Posterior cingulate gyrus (tissue), 11 donors: Measurements from ENCODE around the gene RNFT2.
"Not testable (repeated sequence)": the region's sequence is repeated elsewhere in the genome, so short reads cannot be mapped to it uniquely, and the experiment has no call there.

Source experiments
- DNase-seq, 10 donors: peaks; one replicate each; pipeline versions ENCODE4 v3.0.0 to v3.0.0-alpha.2; 2020 to 2021; ENCODE audit warnings: mixed read lengths in 3 of 10
- intact Hi-C: fragments of 100-400 bp; cut with DNase I; formaldehyde crosslinking; loops from one replicate; pipeline ENCODE4 v1.15.1; 2023

The RNFT2 gene

GRCh38 chr12:116779597-116779996, 41.5 kb downstream of the RNFT2 start:
- intact Hi-C loops, result no loop called here
- no peak for DNase-seq

GRCh38 chr12:116780942-116781341, 42.8 kb downstream of the RNFT2 start:
- DNase-seq, result no peak

DNA sequence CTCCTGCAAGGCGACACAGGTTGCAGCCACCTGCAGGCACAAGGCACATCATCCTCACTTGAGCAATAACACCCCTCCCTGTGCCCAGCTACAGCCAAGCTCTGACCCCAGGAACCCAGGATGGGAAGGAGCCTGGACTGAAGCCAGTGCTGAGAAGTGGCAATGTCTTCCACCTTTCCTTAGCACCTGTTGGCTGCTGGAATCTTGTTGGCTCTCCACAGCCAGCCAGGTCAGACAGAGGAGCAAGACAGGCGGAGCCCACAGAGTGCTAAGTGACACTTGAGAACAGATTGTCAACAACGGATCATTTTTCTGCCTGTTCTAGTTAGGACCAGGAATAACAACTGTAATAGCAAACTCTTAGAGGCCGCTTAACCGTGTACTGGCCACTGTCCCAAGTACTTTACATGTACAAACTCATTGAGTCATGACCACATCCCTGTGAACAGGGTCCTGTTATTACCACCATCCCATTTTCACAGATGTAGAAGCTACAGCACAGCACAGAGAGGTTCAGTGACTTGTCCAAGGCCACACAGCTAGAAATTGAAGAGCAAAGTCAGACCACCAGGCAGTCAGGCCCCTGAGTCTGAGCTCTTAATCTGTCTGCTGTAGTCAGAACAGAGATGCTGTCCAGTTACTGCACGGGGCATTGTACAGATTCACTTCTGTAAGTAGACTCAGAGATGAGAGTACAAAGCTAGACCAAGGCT, 45.6 kb downstream of the RNFT2 start:
- DNase-seq, result no peak
- intact Hi-C loops, result no loop called here

More at GRCh38 chr12:116780942-116781341, 42.8 kb downstream of the RNFT2 start:
- intact Hi-C loops, result no loop called here

GRCh38 chr12:116784238-116784612, 46.1 kb downstream of the RNFT2 start:
- DNase-seq, result no peak
- intact Hi-C loops, result no loop called here

DNA sequence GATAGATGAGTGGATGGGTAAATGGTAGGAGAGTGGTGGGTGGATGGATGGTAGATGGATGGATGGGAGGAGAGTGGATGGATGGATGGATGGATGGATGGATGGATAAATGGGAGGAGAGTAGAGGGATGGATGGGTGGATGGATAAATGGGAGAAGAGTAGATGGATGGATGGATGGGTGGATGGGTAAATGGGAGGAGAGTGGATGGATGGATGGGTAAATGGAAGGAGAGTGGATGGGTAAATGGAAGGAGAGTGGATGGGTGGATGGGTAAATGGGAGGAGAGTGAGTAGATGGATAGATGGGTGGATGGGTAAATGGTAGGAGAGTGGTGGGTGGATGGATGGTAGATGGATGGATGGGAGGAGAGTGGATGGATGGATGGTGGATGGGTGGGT, 51.4 kb downstream of the RNFT2 start:
- intact Hi-C loops, result not testable (repeated sequence)

DNA sequence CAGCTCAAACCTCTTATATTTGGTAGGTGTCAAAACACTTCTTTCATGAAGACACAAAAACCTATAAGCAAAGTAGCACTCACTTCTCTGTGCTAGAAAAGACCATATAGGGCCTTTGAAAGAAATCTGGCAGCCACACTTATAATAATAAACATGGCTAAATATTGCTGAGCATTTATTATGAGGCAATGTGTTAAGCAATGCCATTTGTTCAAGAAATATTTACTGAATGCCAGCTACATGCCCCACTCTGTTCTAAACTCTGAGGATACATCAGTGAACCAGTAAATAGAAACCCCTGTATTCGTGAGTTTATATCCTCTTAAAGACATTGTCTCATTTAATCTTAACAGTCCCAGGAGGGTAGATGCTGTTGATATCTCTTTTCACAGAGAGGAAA, 52.0 kb downstream of the RNFT2 start:
- DNase-seq, result no peak
- intact Hi-C loops, result no loop called here

More for the DNA sequence above, 51.4 kb downstream of the RNFT2 start:
- not testable (repeated sequence) for DNase-seq

GRCh38 chr12:116792403-116792802, 54.3 kb downstream of the RNFT2 start:
- no peak for DNase-seq
- intact Hi-C loops, result no loop called here

DNA sequence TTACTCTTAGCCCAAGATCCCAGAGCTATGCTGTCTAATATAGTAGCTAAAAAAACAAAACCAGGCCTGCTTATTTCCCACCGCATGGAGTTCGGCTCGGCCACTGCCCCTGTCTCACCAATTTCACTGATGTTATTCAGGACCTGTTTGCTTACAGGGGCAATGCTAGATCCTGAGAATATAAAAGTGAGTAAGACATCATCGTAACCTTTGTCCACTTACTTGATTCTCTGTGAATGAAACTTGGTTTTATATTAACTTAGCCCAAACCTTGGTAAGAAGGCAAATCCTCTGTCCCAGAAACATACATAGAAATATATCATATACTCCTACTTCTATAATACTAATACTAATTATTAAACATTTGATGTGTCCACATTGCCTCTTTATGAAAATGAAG, 56.6 kb downstream of the RNFT2 start:
- intact Hi-C loops, result no loop called here
- no peak for DNase-seq

GRCh38 chr12:116797885-116798284, 59.8 kb downstream of the RNFT2 start:
- no peak for DNase-seq
- intact Hi-C loops, result no loop called here

DNA sequence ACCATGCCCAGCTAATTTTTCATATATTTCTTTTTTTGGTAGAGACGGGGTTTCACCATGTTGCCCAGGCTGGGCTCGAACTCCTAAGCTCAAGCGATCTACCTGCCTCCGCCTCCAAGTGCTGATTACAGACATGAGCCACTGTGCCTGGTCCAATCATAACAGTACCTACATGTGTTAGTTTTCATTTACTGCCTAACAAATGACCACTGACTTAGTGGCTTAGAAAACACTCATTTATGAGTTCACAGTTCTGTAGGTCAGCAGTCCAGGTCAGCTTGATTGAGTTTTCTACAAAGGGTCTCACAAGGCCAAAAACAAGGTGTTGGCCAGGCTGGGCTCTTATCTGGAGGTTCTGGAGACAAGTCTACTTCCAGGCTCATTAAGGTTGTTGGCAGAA, 60.6 kb downstream of the RNFT2 start:
- intact Hi-C loops, result no loop called here
- DNase-seq, result no peak

- intact Hi-C loops, result no loop called here
- DNase-seq, result no peak
These were observed 61.8 kb downstream of the RNFT2 start for GRCh38 chr12:116799955-116800354.

DNA sequence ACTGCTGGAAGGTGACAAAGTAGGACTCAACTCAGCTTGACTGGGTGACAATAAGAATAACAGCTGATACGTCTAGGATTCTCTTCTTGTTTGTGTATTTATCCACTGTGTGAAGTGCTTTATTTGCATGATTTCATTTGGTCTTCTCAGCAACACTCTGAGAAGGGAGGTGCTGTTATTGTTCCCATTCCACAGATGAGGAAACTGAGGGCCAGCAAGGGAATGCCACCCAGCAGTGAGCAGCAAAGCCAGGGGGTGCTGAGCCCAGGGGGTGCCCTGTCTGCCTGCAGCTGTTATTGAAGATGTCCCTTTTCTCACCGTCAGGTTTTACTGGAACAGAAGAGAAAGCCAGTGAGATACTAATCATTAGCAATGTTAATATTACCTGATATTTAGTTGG, 62.8 kb downstream of the RNFT2 start:
- intact Hi-C loops, result no loop called here
- DNase-seq, result no peak

GRCh38 chr12:116802018-116802417, 63.9 kb downstream of the RNFT2 start:
- intact Hi-C loops, result no loop called here
- no peak for DNase-seq

GRCh38 chr12:116803013-116803736, 65.1 kb downstream of the RNFT2 start:
- intact Hi-C loops, result no loop called here
- DNase-seq, result no peak

DNA sequence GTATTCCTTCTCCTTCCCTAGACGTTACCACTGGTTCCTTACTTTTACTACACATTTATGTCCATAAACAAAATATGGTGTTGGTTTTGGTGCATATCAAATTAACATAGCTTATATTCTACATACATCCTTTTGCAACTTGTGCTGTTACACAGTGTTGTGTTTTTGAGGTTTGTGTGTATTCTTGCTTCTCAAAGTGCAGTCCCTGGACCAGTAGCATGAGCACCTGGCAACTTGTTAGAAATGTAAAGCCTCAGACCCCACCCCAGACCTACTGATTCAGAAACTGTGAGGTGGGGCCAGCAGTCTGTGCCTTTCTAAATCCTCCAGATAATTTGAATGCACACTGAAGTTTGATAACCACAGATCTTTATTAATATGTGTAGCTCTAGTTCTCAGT, 65.9 kb downstream of the RNFT2 start:
- DNase-seq, result no peak
- intact Hi-C loops, result no loop called here

- intact Hi-C loops, result no loop called here
- DNase-seq, result no peak
These were observed 68.8 kb downstream of the RNFT2 start for GRCh38 chr12:116806845-116807440.

DNA sequence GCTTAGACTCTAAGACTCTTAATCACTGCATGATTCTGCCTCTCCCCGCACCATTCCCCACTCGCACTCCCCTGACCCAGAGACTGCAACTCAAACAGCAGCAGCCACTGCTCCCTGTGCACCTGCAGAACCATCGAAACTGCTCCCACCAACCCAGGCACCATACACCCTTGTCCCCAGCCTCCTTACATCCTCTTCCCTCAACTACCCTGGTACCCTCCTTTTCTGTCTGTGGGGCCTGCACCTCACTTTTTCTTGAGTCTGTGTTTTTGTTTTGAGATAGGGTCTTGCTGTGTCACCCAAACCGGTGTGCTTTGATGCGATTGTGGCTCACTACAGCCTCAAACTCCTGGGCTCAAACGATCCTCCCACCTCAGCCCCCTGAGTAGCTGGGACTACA, 69.4 kb downstream of the RNFT2 start:
- intact Hi-C loops, result no loop called here
- DNase-seq, result no peak

- no peak for DNase-seq
These were observed 70.3 kb downstream of the RNFT2 start for GRCh38 chr12:116808113-116809105.

DNA sequence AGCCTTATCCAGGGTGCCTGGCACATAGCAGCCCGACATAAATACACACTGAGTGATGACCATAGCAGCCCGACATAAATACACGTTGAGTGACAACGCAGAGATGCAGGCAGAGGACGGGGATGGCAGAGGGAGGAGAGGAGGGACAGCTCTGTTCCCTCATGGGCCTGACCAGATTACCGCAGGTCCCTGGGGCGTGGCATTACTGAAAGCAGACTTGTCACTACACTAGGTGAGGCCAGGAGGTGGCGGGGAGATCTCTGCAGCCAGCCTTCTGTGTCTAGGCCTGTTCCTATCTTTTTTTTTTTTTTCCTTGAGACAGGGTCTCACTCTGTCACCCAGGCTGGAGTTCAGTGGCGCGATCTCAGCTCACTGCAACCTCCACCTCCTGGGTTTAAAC, 74.1 kb downstream of the RNFT2 start:
- peak in 2 of 10 donors; percentile 11 to 67 for DNase-seq
- intact Hi-C loops, result no loop called here

More at GRCh38 chr12:116808113-116809105, 70.3 kb downstream of the RNFT2 start:
- intact Hi-C loops, result no loop called here

DNA sequence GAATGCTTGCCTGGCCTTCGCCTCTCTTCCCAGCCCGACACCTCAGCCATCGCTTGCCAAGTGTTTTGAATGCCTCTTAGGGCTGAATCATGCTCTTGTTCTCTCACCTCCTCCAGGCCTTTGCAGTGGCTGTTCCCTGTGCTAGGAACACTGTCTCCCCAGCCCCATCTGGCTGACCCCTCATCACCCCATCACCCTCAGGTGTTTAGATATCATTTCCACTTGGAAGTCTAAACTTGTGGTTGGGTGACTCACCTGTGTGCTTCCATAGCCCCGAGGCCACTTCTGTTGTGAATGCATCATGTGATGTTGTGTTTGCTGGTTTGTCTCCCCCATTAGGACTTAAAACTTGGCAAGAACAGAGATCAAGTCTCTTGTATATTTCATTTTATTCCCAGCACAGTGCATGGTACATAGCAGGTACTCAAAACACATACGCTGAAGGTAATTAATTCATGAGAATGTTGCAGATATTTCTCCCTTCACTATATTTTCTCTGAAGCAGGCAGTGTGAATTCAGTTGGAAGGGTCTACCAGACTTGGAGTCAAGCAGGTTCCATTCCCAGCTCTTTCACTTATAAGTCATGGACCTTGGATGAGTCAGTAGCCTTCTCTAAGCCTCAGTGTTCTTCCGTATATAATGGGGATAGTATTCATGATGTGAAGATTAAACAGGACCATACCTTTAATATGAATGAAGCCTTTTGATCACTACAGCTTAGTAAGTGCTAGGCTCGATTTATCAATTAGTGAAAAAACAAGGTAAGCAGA, 75.3 kb downstream of the RNFT2 start:
- intact Hi-C loops, result no loop called here
- DNase-seq, result no peak
